Stimulated activated CD8-positive, alpha-beta memory T cell treated with anti-CD3 and anti-CD28 coated beads, Interleukin-12 subunit alpha, Interleukin-12 subunit beta, amount 100 ng/mL, for 24 hours (primary cell): Measurements from ENCODE around the gene MPP4.
"Not testable (repeated sequence)": the region's sequence is repeated elsewhere in the genome, so short reads cannot be mapped to it uniquely, and the experiment has no call there.

Source experiments
- DNase-seq: peaks from one replicate; pipeline ENCODE4 v3.0.0-alpha.2; 2020; ENCODE audit errors: extremely low read depth

Gene MPP4

GRCh38 chr2:201671205-201671604, 27.2 kb downstream of the MPP4 start:
- DNase-seq: not testable (repeated sequence)

GRCh38 chr2:201669865-201670264, 28.6 kb downstream of the MPP4 start:
- no peak for DNase-seq

- DNase-seq: no peak
Measured at GRCh38 chr2:201668402-201668910, 30.0 kb downstream of the MPP4 start.

GRCh38 chr2:201664334-201664733, 34.1 kb downstream of the MPP4 start:
- DNase-seq: no peak

- DNase-seq: no peak
Measured at GRCh38 chr2:201661366-201661765, 37.1 kb downstream of the MPP4 start.

- no peak for DNase-seq
Measured at GRCh38 chr2:201660293-201660895, 38.0 kb downstream of the MPP4 start.

- no peak for DNase-seq
Measured at GRCh38 chr2:201656740-201657139, 41.7 kb downstream of the MPP4 start.

- no peak for DNase-seq
Measured at GRCh38 chr2:201656102-201656501, 42.3 kb downstream of the MPP4 start.

GRCh38 chr2:201654616-201655384, 43.6 kb downstream of the MPP4 start:
- DNase-seq: no peak

GRCh38 chr2:201653221-201653620, 45.2 kb downstream of the MPP4 start:
- no peak for DNase-seq

GRCh38 chr2:201649442-201649841, 49.0 kb downstream of the MPP4 start:
- DNase-seq: no peak

GRCh38 chr2:201647431-201647830, 51.0 kb downstream of the MPP4 start:
- DNase-seq: no peak

GRCh38 chr2:201644001-201644400, 54.4 kb downstream of the MPP4 start:
- no peak for DNase-seq

- DNase-seq: peak; percentile 15
Measured at GRCh38 chr2:201643216-201643890, 55.1 kb downstream of the MPP4 start, which contains the start of gene TMEM237. Gene TMEM237 (minus strand): TSS chr2:201643503. CDS start chr2:201643400, 103 bp downstream.

GRCh38 chr2:201642579-201643215, 55.7 kb downstream of the MPP4 start:
- DNase-seq: peak; percentile 67

- DNase-seq: no peak
Measured at GRCh38 chr2:201642086-201642578, 56.3 kb downstream of the MPP4 start.

GRCh38 chr2:201639205-201639604, 59.2 kb downstream of the MPP4 start:
- no peak for DNase-seq

GRCh38 chr2:201638326-201638725, 60.1 kb downstream of the MPP4 start:
- no peak for DNase-seq

GRCh38 chr2:201633661-201634249, 64.7 kb downstream of the MPP4 start:
- DNase-seq: no peak

- no peak for DNase-seq
Measured at GRCh38 chr2:201631041-201631440, 67.4 kb downstream of the MPP4 start.

GRCh38 chr2:201630577-201630976, 67.9 kb downstream of the MPP4 start:
- no peak for DNase-seq

GRCh38 chr2:201628545-201628944, 69.9 kb downstream of the MPP4 start:
- DNase-seq: no peak
